ENCODE results near the gene NGRN. TPM values are rescaled to one million over a fixed set of nuclear protein-coding genes. Genes with fewer than 3 reads are reported as not detected.
A peak's percentile ranks its signal among the peaks of the same experiment; 100 is the strongest.

Gene NGRN
- total RNA-seq, 1 donor from 2014 or later: 94.0 TPM

DNA sequence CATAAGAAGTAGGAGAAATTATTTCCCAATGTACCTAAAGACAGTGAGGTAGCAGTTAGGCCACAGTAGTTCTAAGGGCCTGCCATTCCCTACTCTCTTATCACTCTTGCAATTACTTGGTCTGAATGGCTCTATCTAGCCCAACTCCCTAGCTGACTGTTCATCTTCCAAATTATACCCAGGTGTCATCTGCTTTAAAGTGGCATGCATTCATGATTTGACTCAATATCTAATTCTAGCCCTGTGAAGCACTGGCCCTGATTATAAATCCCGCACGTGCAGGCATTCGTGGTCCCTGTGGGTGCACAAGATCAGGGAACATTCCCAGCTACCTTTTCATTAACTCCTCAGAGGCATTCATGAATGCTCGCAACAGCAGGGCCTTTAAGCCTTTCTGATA lies 43.5 kb downstream of the NGRN start:
- H3K4me1 Mint-ChIP-seq (ENCODE audit: low read depth): peaks cover 4% of the 10 kb centered on the region
- peaks cover 4% of the 10 kb centered on the region for H3K27me3 Mint-ChIP-seq (ENCODE audit: low read depth)
- no peak overlapping the region for H3K27ac Mint-ChIP-seq (ENCODE audit: unreplicated experiment)
- no peaks in the 10 kb centered on the region for H3K36me3 Mint-ChIP-seq (ENCODE audit: low read depth)
- no peak for DNase-seq (ENCODE audit: low spot score)
- TF ChIP-seq, protein P1, sequence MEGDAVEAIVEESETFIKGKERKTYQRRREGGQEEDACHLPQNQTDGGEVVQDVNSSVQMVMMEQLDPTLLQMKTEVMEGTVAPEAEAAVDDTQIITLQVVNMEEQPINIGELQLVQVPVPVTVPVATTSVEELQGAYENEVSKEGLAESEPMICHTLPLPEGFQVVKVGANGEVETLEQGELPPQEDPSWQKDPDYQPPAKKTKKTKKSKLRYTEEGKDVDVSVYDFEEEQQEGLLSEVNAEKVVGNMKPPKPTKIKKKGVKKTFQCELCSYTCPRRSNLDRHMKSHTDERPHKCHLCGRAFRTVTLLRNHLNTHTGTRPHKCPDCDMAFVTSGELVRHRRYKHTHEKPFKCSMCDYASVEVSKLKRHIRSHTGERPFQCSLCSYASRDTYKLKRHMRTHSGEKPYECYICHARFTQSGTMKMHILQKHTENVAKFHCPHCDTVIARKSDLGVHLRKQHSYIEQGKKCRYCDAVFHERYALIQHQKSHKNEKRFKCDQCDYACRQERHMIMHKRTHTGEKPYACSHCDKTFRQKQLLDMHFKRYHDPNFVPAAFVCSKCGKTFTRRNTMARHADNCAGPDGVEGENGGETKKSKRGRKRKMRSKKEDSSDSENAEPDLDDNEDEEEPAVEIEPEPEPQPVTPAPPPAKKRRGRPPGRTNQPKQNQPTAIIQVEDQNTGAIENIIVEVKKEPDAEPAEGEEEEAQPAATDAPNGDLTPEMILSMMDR (IDR thresholded peaks at IDR 0.05): no peak
- no peaks in the 10 kb centered on the region for H3K9me3 Mint-ChIP-seq (ENCODE audit: low read depth)
- no peak overlapping the region for H3K4me3 Mint-ChIP-seq (ENCODE audit: unreplicated experiment)

DNA sequence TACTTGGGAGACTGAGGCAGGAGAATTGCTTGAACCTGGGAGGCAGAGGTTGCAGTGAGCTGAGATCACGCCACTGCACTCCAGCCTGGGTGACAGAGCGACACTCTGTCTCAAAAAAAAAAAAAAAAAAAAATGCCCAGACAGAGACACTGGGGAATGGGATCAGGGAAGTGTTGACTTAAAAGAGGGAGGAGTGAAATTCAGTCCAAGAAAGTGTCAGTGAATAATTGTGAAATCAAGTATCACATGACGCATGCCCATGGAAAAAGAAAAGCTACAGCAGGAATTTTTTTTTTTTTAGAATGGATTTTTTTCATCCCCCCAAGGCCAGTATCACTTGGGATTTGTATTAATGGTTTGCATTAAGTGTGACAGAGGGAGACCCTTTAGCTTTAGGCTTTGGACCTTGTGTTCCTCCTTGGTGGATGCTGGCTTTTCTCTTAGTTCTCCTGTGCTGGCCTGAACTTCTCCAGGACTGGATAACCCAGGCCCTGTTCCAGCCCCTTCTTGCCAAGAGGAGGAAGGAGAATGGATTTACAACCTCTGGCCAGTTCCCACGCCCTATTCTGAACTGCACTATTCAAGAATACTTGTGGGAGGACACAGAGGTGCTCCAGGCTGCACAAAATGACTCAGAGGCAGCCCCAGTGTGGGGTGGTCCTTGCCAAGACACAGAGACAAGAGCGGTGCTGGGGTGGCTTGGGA lies 50.0 kb downstream of the NGRN start:
- Mint-ChIP-seq H3K27ac (ENCODE audit: unreplicated experiment) (peak overlapping the region; percentile 96), H3K4me1 (ENCODE audit: low read depth) (peaks cover 26% of the 10 kb centered on the region), H3K27me3 (ENCODE audit: low read depth) (peaks cover 4% of the 10 kb centered on the region), H3K9me3 (ENCODE audit: low read depth) (no peaks in the 10 kb centered on the region), H3K4me3 (ENCODE audit: unreplicated experiment) (no peak overlapping the region), H3K36me3 (ENCODE audit: low read depth) (no peaks in the 10 kb centered on the region)
- DNase-seq (ENCODE audit: low spot score): no peak
- TF ChIP-seq, protein P1 (IDR thresholded peaks at IDR 0.05): no peak

DNA sequence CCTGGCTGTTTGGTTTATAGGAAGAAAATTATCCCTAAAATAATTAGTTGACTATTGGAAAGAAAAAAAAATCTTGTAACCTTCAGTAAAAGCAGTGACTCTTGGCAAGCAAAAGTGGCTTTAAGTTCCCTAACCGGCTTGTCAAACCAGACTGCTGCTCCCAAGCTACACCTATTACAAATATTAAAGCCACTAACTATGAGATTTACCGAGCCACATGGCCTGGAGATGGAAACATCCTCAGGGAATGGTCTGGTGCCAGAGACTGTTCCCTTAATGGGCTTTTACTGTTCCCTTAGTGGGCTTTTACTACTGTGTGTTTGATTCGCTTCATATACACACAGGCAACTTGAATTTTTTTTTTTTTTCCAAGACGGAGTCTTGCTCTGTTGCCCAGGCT lies 50.7 kb downstream of the NGRN start:
- TF ChIP-seq, protein P1 (IDR thresholded peaks at IDR 0.05): no peak
- H3K27me3 Mint-ChIP-seq (ENCODE audit: low read depth): peaks cover 4% of the 10 kb centered on the region
- DNase-seq (ENCODE audit: low spot score): no peak
- H3K36me3 Mint-ChIP-seq (ENCODE audit: low read depth): no peaks in the 10 kb centered on the region
- H3K4me3 Mint-ChIP-seq (ENCODE audit: unreplicated experiment): no peak overlapping the region
- H3K4me1 Mint-ChIP-seq (ENCODE audit: low read depth): peaks cover 29% of the 10 kb centered on the region
- no peaks in the 10 kb centered on the region for H3K9me3 Mint-ChIP-seq (ENCODE audit: low read depth)
- H3K27ac Mint-ChIP-seq (ENCODE audit: unreplicated experiment): peak overlapping the region; percentile 96

DNA sequence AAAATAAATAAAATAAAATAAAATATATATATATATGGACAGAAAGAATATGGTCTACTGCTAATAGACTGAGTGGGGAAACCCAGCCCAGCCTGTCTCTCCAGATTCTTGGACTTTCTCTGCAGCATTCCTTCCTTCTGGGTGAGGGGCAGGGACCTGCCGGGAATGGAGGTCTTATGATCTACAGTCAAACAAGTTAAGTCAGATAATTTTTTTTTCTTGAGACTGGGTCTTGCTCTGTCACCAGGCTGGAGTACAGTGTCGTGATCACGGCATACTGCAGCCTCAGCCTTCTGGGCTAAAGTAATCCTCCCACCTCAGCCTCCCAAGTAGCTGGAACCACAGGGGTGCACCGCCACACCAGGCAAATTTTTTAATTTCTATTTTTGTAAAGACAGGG lies 53.1 kb downstream of the NGRN start:
- DNase-seq (ENCODE audit: low spot score): no peak
- Mint-ChIP-seq H3K36me3 (ENCODE audit: low read depth) (no peaks in the 10 kb centered on the region), H3K27me3 (ENCODE audit: low read depth) (no peaks in the 10 kb centered on the region), H3K4me1 (ENCODE audit: low read depth) (peaks cover 29% of the 10 kb centered on the region), H3K27ac (ENCODE audit: unreplicated experiment) (no peak overlapping the region), H3K4me3 (ENCODE audit: unreplicated experiment) (no peak overlapping the region), H3K9me3 (ENCODE audit: low read depth) (no peaks in the 10 kb centered on the region)
- TF ChIP-seq, protein P1 (IDR thresholded peaks at IDR 0.05): no peak

DNA sequence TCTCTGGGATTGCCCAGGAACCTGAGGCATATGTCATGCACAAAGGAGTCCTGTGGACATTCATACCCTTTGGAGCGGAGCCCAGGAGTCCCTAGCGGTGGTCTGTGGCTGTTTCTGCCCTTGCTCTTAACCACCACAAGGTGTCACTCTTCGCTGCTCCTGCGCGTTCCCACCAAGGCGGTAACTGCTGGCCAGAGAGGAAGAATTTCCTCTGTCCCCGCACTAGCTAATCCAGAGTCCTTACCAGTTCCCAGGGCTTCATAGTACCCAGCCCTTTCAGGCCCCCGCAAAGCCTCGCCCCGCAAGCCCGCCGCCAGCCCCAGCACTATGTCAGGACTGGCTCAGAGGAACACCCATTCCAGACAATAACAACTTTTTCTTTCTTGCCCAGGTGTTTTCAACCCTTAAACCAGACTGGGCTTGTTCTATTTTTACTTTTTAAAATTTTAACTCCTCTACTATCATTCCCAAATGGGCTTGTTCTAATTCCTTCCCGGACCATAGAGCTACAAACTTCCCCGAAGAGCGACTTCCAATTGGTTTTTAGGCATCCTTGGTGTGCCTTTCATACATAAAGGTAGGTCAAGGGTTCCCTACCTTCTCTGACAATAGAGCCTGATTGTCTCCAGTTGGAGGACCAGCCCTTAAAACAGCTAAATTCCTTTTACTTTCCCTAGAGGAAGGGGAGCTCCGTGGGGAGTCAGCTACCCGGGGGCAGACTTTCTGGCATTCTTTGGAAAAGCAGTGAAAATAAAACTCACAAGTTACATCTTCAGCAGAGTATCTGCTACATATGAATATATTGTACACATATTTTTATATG lies 54.8 kb downstream of the NGRN start:
- TF ChIP-seq, protein P1 (IDR thresholded peaks at IDR 0.05): peak; percentile 99
- Mint-ChIP-seq H3K36me3 (ENCODE audit: low read depth) (no peaks in the 10 kb centered on the region), H3K27ac (ENCODE audit: unreplicated experiment) (peak overlapping the region; percentile 89), H3K9me3 (ENCODE audit: low read depth) (no peaks in the 10 kb centered on the region), H3K4me1 (ENCODE audit: low read depth) (peaks cover 22% of the 10 kb centered on the region), H3K4me3 (ENCODE audit: unreplicated experiment) (peak overlapping the region; percentile 63), H3K27me3 (ENCODE audit: low read depth) (no peaks in the 10 kb centered on the region)
- DNase-seq (ENCODE audit: low spot score): no peak
